ENCODE data around the gene ATXN7L1. TPM values are rescaled to one million over a fixed set of nuclear protein-coding genes. Genes with fewer than 3 reads are reported as not detected.

Gene ATXN7L1
- total RNA-seq, 1 donor from 2014 or later, result 20.6 TPM

DNA sequence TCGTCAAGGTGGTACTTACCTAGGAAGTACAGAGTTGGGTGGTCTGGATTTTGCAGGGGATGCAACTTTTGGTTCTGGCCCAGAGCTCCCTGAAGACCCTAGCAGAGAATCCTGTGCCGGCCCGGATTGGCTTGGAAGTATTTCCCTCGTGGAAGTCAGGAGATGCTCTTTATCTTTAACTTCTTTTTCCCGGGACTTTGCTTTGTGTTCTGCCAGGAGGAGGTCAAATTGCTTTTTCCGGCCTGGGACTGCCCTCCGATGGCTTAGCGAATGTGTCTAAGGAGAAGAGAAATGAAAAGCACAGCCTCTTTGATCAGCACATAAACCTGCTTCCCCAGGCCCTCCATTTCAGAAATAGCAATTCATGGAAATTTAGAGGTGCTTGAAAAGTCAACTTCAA lies 238.1 kb downstream of the ATXN7L1 start:
- H3K27ac Mint-ChIP-seq (ENCODE audit: unreplicated experiment), result peak overlapping the region; percentile 87
- TF ChIP-seq, protein P1, sequence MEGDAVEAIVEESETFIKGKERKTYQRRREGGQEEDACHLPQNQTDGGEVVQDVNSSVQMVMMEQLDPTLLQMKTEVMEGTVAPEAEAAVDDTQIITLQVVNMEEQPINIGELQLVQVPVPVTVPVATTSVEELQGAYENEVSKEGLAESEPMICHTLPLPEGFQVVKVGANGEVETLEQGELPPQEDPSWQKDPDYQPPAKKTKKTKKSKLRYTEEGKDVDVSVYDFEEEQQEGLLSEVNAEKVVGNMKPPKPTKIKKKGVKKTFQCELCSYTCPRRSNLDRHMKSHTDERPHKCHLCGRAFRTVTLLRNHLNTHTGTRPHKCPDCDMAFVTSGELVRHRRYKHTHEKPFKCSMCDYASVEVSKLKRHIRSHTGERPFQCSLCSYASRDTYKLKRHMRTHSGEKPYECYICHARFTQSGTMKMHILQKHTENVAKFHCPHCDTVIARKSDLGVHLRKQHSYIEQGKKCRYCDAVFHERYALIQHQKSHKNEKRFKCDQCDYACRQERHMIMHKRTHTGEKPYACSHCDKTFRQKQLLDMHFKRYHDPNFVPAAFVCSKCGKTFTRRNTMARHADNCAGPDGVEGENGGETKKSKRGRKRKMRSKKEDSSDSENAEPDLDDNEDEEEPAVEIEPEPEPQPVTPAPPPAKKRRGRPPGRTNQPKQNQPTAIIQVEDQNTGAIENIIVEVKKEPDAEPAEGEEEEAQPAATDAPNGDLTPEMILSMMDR (IDR thresholded peaks at IDR 0.05; ENCODE audit: partially characterized antibody, unreplicated experiment), result no peak
- peaks cover 29% of the 10 kb centered on the region for H3K4me1 Mint-ChIP-seq (ENCODE audit: low read depth, unreplicated experiment)
- H3K36me3 Mint-ChIP-seq (ENCODE audit: unreplicated experiment), result no peaks in the 10 kb centered on the region
- no peak for DNase-seq
- peaks cover 4% of the 10 kb centered on the region for H3K9me3 Mint-ChIP-seq (ENCODE audit: unreplicated experiment)
- peak overlapping the region; percentile 67 for H3K4me3 Mint-ChIP-seq (ENCODE audit: unreplicated experiment)
- H3K27me3 Mint-ChIP-seq (ENCODE audit: unreplicated experiment), result peaks cover 2% of the 10 kb centered on the region

GRCh38 chr7:105637755-105638154 lies 238.6 kb downstream of the ATXN7L1 start:
- peaks cover under 1% of the 10 kb centered on the region for H3K27me3 Mint-ChIP-seq (ENCODE audit: unreplicated experiment)
- no peak for DNase-seq
- no peak overlapping the region for H3K27ac Mint-ChIP-seq (ENCODE audit: unreplicated experiment)
- TF ChIP-seq, protein P1 (IDR thresholded peaks at IDR 0.05; ENCODE audit: partially characterized antibody, unreplicated experiment), result no peak
- no peak overlapping the region for H3K4me3 Mint-ChIP-seq (ENCODE audit: unreplicated experiment)
- peaks cover 4% of the 10 kb centered on the region for H3K9me3 Mint-ChIP-seq (ENCODE audit: unreplicated experiment)
- peaks cover 23% of the 10 kb centered on the region for H3K4me1 Mint-ChIP-seq (ENCODE audit: low read depth, unreplicated experiment)
- H3K36me3 Mint-ChIP-seq (ENCODE audit: unreplicated experiment), result no peaks in the 10 kb centered on the region

DNA sequence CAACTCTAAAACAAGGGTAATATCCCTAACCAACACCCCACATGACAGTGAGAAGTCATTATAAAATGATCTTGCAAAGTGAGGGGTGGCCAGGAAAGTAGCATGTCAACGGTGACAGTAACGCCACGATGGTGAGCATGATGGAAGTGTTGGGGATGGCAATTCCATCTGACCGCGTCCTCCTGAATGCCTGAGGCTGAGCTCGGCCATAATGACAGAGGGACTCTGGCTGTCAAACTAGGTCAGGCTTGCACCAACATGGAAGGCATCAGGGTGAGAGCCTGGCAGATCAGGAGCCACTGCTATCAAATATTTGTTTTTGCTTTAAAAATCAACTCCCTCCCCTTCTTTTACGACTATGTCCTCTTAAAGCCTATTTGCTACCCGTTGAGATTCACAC lies 239.4 kb downstream of the ATXN7L1 start:
- Mint-ChIP-seq H3K36me3 (ENCODE audit: unreplicated experiment) (no peaks in the 10 kb centered on the region), H3K4me3 (ENCODE audit: unreplicated experiment) (no peak overlapping the region), H3K27me3 (ENCODE audit: unreplicated experiment) (no peaks in the 10 kb centered on the region), H3K4me1 (ENCODE audit: low read depth, unreplicated experiment) (peaks cover 19% of the 10 kb centered on the region), H3K27ac (ENCODE audit: unreplicated experiment) (no peak overlapping the region), H3K9me3 (ENCODE audit: unreplicated experiment) (peaks cover 4% of the 10 kb centered on the region)
- TF ChIP-seq, protein P1 (IDR thresholded peaks at IDR 0.05; ENCODE audit: partially characterized antibody, unreplicated experiment), result no peak
- no peak for DNase-seq

DNA sequence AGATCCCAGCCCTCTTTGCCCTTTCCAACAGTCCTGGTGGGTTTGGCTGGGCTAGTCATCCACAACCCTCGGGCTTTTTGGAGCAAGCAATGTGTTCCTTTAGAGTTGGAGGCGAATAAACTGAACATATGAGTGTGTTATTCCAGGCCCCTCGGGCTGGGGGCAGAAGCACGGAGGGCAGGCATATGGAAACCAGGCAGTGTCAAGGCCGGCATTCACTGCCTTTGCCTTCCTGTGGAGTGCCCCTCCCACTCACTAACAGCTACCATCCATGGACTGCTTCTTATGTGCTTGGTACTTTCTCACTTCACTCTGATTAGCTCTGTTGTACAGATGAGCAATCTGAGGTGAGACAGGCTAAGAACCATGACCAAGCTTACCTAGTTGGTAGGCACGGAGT lies 241.2 kb downstream of the ATXN7L1 start:
- no peak for DNase-seq

GRCh38 chr7:105625986-105626385 lies 250.4 kb downstream of the ATXN7L1 start:
- H3K9me3 Mint-ChIP-seq (ENCODE audit: unreplicated experiment), result peaks cover 3% of the 10 kb centered on the region
- H3K36me3 Mint-ChIP-seq (ENCODE audit: unreplicated experiment), result peaks cover 16% of the 10 kb centered on the region
- no peak for DNase-seq
- H3K4me1 Mint-ChIP-seq (ENCODE audit: low read depth, unreplicated experiment), result peaks cover 5% of the 10 kb centered on the region
- TF ChIP-seq, protein P1 (IDR thresholded peaks at IDR 0.05; ENCODE audit: partially characterized antibody, unreplicated experiment), result no peak
- no peak overlapping the region for H3K27ac Mint-ChIP-seq (ENCODE audit: unreplicated experiment)
- H3K4me3 Mint-ChIP-seq (ENCODE audit: unreplicated experiment), result no peak overlapping the region
- H3K27me3 Mint-ChIP-seq (ENCODE audit: unreplicated experiment), result peaks cover 3% of the 10 kb centered on the region

More for the DNA sequence above, 241.2 kb downstream of the ATXN7L1 start:
- H3K4me1 Mint-ChIP-seq (ENCODE audit: low read depth, unreplicated experiment), result peaks cover 13% of the 10 kb centered on the region
- H3K27ac Mint-ChIP-seq (ENCODE audit: unreplicated experiment), result no peak overlapping the region
- no peak overlapping the region for H3K4me3 Mint-ChIP-seq (ENCODE audit: unreplicated experiment)
- H3K36me3 Mint-ChIP-seq (ENCODE audit: unreplicated experiment), result no peaks in the 10 kb centered on the region
- peaks cover 4% of the 10 kb centered on the region for H3K9me3 Mint-ChIP-seq (ENCODE audit: unreplicated experiment)
- TF ChIP-seq, protein P1 (IDR thresholded peaks at IDR 0.05; ENCODE audit: partially characterized antibody, unreplicated experiment), result no peak
- H3K27me3 Mint-ChIP-seq (ENCODE audit: unreplicated experiment), result no peaks in the 10 kb centered on the region
